Glomerular endothelial cell (primary cell): Measurements from ENCODE around the gene IRAK3. TPM values are rescaled to one million over a fixed set of nuclear protein-coding genes. Genes with fewer than 3 reads are reported as not detected.

Experiments used
- DNase-seq: peaks from one replicate; pipeline ENCODE4 v3.0.0-alpha.2; 2011; ENCODE audit warnings: low read depth, low spot score; ENCODE audit errors: extremely low read depth
- total RNA-seq: library from RNA; depleted of rRNA; stranded (reverse); fragments of >200 nt; gene quantifications from 2 replicates; pipeline ENCODE4 v1.2.3, GENCODE V29; 2015

IRAK3 gene
- total RNA-seq, 1 donor from 2014 or later: 5.0 TPM

DNA sequence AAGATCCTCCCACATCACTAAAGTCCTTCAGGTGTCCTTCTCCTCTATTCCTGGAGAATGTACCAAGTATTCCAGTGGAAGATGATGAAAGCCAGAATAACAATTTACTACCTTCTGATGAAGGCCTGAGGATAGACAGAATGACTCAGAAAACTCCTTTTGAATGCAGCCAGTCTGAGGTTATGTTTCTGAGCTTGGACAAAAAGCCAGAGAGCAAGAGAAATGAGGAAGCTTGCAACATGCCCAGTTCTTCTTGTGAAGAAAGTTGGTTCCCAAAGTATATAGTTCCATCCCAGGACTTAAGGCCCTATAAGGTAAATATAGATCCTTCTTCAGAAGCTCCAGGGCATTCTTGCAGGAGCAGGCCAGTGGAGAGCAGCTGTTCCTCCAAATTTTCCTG is 58.7 kb downstream of the IRAK3 start:
- no peak for DNase-seq

DNA sequence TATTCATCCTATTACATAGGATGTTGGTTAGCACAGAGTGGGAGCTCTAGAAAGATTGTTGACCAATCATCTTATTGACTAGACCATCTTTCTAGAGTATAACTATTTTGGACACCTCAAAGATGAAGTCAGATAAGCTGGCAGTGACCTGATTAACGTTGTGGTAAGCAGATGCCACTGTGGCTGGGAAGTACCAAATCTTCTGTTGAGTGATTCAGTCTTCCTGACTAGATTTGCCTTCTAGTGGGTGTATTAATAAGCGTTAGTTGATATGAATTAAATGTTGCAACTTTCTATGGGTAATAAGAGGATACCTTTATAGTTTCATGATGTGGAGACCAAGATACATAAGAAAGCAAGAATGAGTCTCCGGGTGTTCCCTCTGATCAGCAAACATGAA is 62.0 kb downstream of the IRAK3 start:
- DNase-seq: no peak

DNA sequence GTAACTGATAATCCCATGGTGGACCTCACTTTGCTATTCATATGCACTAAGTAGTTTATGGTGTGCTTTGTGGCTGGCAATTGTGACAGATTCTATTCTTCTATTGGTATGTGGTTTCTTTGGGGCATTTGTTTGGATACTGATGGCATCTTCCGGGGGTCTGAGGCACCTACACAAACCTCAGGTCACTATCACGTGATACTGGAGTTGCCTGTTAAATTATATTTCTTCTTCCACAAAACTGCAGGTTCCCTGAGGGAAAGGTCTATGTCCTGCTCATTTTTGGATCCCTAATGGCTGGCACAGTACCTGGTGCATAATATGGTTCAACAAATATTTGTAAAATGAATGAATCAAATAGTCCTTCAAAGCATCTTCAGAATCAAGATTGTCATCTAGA is 63.8 kb downstream of the IRAK3 start:
- DNase-seq: no peak

DNA sequence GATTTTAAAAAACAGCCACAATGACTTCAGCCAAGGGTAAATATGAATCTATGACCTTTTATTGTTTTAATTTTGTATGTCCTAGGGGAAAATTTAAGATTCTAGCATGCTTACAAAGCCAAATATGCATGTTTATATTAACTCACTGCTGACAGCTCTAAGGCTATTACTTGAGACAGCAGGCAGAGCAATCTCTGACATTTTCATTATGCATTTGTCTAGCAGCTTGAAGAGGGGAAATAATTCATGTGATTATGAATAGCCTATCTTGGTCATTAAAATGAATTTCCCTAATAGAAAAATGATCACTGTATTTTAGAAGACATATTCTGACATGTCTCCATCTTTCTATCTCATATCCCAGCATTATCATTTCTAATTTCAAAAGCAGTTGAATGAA is 66.7 kb downstream of the IRAK3 start:
- DNase-seq: no peak

DNA sequence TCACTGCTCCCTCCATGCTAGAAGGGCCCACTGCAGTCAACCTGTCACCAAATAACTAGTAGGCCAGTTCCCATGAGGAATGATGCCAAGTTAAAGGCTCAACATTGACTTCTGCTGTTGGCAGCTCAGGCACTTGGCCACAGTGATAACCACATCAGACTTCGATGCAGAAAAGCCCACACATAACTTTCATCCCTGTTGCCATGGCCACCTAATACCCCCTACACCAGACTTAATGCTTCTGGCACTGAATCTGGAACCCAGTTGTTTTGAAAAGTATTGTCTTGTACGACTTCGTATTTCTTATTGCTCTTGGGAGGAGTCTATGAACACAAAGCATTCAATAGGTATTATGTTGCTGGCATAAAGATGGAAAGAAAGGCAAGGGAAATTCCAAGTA is 69.0 kb downstream of the IRAK3 start:
- DNase-seq: no peak

- no peak for DNase-seq
These were observed 73.7 kb downstream of the IRAK3 start for GRCh38 chr12:66262737-66263136.

- DNase-seq: no peak
These were observed 79.5 kb downstream of the IRAK3 start for GRCh38 chr12:66268562-66268961.

DNA sequence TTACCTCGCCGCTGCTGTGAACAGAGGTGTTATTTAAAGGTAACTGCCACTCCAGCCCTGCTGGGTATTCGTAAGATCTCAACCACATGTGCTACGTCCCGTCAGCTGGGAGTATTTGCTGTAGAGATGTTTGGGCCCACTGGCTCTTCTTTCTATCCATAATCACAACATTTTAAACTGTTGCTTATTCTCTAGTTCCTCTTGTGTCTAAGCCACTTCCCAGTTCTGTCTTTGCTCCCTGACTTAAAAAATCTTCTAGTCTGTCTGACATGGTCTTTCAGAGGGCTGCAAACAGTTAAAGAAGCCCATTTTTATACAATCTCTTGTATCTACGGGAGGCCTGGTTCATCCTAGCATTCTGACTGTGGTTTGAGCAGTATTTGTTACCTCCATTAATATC is 80.1 kb downstream of the IRAK3 start:
- no peak for DNase-seq

DNA sequence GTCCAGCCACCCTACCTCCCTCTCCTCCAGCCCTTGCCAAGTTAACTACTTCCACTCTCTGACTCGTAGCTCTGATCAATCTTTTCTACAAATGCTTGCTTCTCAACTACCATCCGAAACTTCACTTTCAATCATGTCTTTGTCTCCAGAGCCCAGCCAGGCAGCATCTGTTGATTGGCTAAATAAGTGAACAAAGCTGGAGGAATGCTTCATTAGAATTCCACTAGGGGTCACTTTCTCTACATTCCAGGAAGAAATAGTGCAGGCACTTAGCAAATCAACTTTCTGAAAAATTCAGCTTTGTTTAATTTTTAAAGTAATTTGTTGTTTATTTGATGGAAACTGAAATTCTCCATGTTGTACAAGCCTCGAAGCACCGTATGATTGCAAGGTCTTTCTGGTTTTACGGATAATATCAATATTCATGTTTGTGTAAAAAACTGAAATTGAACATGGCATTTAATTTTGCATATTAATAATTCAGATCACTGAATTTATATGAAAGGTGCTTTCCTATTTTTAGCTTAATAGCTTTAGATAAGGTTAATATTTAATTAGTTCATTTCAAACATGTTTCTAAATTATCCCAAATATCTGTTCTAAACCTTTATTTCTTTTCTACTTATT is 80.9 kb downstream of the IRAK3 start:
- DNase-seq: no peak

DNA sequence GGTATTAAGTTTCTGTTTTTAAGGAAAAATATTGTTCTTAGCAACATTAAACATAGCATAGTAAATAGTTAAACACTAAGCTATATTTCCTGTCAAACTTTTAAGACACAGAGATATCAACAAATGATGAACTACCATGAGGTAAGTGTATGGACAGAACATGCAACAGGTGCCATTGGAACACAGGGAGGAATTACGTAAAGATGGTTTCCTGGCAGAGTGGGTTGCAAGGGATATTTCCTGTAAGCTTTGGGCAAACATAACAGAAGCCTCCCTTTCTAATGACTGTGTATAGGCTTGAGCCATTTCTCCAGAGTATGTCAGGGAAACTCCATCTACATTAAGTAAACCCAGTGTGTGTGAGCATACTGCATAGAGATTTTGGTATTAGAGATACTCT is 81.6 kb downstream of the IRAK3 start:
- no peak for DNase-seq

DNA sequence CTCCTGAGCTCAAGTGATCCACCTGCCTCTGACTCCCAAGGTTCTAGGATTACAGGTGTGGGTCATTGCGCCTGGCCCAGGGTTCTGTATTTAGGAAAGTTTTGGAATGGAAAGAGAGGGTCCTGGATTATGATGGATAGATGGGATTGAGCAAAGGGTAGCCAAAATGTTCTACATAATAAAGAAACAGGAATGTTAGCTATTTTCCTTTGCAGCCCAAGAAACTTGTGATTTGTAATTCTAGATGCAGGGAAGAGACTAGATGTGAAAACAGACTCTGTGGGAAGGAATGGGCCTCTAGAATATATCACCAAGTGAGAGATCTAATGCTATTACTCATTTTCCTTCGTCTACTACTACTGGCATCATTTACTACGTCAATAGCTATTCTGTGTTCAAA is 83.6 kb downstream of the IRAK3 start:
- no peak for DNase-seq

DNA sequence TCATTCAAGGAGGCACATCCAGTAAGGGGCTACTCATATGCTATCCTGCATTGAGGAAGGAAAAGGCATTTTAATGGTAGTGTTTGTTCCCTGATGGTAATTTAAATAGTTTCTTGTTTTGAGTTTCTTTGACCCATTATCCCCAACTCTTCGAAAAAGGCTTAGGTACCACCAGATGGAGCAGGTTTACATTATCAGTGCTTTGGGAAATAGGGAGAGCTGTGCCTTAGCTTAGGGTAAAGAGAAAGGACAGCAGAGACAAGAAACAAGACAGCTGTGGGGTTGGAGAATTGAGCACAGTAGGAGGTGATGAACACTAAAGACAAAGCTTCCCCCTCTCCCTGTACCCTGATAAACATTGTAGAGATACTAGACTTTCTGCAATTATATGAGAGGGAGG is 84.1 kb downstream of the IRAK3 start:
- no peak for DNase-seq

- no peak for DNase-seq
These were observed 86.0 kb downstream of the IRAK3 start for GRCh38 chr12:66275040-66275439.

DNA sequence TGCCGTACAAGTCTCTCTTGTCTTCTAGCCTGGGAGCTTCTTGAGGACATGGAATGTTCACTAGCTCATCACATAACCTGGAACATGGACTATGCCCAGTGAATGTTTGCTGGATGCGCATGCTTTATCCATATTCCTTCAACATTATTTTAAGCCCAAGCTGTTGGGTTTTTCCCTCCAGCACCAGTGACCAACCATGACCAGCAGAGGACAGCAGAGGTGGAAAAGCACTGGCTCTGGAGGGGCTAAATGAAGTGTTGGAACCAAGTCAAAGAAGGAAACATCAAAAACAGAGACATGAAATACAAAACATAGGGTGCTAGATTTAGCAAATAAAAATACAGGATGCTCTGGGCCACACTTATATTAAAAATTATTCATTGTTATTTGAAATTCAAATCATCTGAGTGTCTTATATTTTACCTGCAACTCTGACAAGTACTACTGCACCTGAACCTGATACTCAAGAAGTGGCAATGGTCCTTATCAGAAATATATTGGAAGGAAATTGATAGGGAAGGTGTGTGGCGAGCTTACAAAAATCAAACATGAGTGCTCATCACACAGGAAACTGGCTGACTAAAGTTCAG is 90.2 kb downstream of the IRAK3 start:
- no peak for DNase-seq

DNA sequence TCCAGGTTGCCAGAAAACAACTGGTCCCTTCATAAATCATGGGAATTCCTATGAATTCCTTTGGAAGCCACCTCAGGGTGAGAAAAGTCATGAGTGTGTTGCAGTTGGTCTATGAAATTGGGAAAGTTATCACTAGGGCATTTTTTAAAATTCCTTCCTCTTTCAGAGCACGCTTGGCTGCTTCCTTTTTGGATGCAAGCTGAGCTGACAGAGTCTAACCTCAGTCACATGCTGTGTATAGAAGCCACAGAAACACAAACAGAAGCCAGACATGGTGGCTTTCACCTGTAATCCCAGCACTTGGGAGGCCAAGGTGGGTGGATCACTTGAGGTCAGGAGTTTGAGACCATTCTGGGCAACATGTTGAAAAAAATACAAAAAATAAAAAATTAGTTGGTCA is 91.5 kb downstream of the IRAK3 start:
- no peak for DNase-seq

GRCh38 chr12:66282244-66282643 is 93.2 kb downstream of the IRAK3 start:
- no peak for DNase-seq

DNA sequence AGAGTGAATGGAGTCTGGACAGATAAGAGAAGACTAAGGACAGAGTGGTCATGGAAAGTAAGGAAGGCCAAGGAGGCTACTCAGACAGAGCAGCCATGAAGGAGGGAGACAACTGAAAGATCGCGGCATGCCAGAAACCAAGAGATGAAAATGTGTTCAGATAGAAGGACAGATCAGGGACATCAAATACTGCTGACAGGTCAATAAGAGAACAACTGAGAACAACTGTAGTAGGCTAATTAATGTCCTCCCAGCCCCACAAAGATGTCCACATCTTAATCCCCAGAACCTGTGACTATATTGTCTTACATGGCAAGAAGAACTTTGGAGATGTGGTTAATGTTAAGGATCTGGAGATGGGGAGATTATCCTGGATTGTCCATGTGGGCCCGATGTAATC is 98.3 kb downstream of the IRAK3 start:
- DNase-seq: no peak

DNA sequence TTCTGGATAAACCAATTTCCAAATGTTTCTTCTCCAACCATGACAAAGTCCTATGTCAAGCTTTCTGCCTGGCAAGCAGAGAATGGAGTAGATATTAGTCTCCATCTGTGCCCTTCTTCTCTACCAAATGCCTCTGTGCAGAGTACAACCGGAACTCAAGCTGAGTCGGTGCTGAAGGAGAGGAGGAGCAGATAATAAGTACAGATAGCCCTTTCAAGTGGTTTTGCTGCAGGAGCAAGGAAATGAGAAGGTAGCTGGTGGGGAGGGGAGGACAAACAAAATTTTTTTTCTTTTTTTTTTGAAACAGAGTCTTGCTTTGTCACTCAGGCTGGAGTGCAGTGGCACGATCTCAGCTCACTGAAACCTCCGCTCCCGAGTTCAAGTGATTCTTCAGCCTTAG is 99.1 kb downstream of the IRAK3 start:
- no peak for DNase-seq

DNA sequence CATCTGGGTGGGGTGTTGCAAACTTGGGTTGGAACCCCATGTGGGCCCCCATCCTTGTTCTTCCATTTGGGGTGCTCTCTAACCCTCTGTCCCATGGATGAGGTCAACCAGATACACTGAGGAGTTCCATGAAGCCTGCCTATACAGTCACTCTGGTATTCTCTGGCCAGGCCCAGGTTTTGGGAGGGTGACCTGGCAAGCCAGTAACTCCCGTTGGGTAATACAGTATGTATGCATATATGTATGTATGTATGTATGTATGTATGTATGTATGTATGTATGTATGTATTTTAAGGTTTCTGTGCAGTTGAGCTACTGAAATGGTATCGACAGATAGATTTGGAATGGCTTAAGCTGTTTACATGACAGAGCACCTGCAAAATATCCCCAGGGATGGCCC is 100.5 kb downstream of the IRAK3 start:
- no peak for DNase-seq

- no peak for DNase-seq
These were observed 101.7 kb downstream of the IRAK3 start for GRCh38 chr12:66290716-66291200.

GRCh38 chr12:66296176-66296683 is 107.2 kb downstream of the IRAK3 start:
- no peak for DNase-seq

DNA sequence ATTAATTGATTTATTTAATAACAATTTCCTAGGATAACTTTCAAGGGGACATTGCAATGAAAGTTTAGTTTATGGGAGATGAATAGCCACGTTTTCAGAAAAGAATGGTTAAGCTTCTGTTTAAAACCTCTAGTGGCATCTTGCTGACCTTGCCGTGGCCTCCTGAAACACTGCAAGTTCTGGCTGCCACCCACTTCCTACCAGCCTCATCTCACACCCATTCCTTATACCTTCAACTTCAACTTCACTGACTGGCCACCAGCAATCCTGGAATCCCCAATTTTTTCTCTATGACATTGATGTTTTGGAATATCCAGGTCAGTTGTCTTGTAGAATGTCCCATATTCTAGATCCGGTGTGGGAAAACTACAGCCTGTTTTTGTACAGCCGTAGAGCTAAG is 108.1 kb downstream of the IRAK3 start:
- no peak for DNase-seq

DNA sequence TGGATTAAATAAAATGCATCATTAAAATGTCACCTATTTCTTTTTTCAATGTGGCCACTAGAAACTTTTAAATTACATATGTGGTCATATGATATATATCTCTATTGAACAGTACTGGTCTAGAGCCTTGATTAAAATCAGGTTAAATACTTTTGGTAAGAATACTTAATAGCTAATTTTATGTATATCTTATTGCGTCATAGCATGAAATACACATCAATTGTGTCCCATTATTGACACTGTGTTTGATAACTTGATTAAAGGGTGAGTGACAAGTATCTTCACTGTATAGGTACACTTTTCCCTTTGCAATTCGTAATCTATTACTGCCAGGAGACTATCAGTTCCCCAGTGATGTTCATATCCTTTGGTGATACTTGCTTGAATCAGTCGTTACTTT is 108.9 kb downstream of the IRAK3 start:
- DNase-seq: no peak
